B cell (primary cell): ENCODE results near the gene TRPV2. TPM values are rescaled to one million over a fixed set of nuclear protein-coding genes. Genes with fewer than 3 reads are reported as not detected.
"Not testable (repeated sequence)": the region's sequence is repeated elsewhere in the genome, so short reads cannot be mapped to it uniquely, and the experiment has no call there.

Experiments used
- ATAC-seq: fragments of 200-7000 bp; cut with Tn5 transposase; one replicate; pipeline ENCODE4 v1.10.0; 2021; ENCODE audit warnings: low read depth, mild to moderate bottlenecking, moderate number of reproducible peaks, moderate library complexity
- CTCF ChIA-PET: fragments of 350-600 bp; sonication (Branson Sonifier 250); formaldehyde crosslinking; loops from one replicate; lab custom pipeline; 2021; ENCODE audit warnings: antibody characterized with exemption, inconsistent platforms; lab: Charles Lee
- POLR2A ChIA-PET: fragments of 350-600 bp; sonication (Branson Sonifier 250); formaldehyde crosslinking; loops from one replicate; lab custom pipeline; 2021; ENCODE audit warnings: antibody characterized with exemption; lab: Charles Lee
- DNase-seq: peaks from one replicate; pipeline ENCODE4 v3.0.0; 2013
- H2AFZ ChIP-seq: 2 replicates; pipeline ENCODE4 v1.6.1; 2012; ENCODE audit warnings: mild to moderate bottlenecking, low read depth, low read length; ENCODE audit not compliant: insufficient read depth, poor library complexity, severe bottlenecking
- H3K27ac ChIP-seq, 2 donors: 1 replicate in 1 of 2; 2 replicates in 1 of 2; pipeline ENCODE4 v1.5.1; 2012 to 2013; ENCODE audit warnings: low read length in 2 of 2, mild to moderate bottlenecking in 2 of 2, moderate library complexity in 1 of 2
- H3K27me3 ChIP-seq, 4 experiments: fragments of 200-600 bp in 1 of 4; sonication (generic) in 1 of 4; replicated peaks in 1 of 4; 1 replicate in 2 of 4; 2 replicates in 2 of 4; pipeline versions ENCODE4 v1.6.1 to v1.7.0; 2013 to 2016; ENCODE audit warnings: low read length in 3 of 4, mild to moderate bottlenecking in 2 of 4, mixed read lengths in 1 of 4, moderate library complexity in 1 of 4; ENCODE audit not compliant: insufficient read depth in 4 of 4, control insufficient read depth in 3 of 4; ENCODE audit errors: control extremely low read depth in 1 of 4
- H3K36me3 ChIP-seq, 2 experiments: replicated peaks in 1 of 2; 1 replicate in 1 of 2; 2 replicates in 1 of 2; pipeline versions ENCODE4 v1.6.1 to v1.7.1; 2013; ENCODE audit warnings: low read length in 1 of 2; ENCODE audit not compliant: insufficient read depth in 2 of 2, control insufficient read depth in 1 of 2; ENCODE audit errors: control extremely low read depth in 1 of 2, extremely low read depth in 1 of 2
- H3K4me1 ChIP-seq, 2 donors: fragments of 200-600 bp in 1 of 2; sonication (generic) in 1 of 2; 1 replicate in 1 of 2; 2 replicates in 1 of 2; pipeline versions ENCODE4 v1.5.1 to v1.6.1; 2013 to 2017; ENCODE audit warnings: low read length in 2 of 2; ENCODE audit not compliant: control insufficient read depth in 2 of 2, insufficient read depth in 2 of 2
- H3K4me2 ChIP-seq: replicated peaks from 2 replicates; pipeline ENCODE3; 2012; ENCODE audit warnings: mild to moderate bottlenecking, low read depth, low read length; ENCODE audit not compliant: poor library complexity, severe bottlenecking
- H3K4me3 ChIP-seq, 5 experiments: fragments of 200-600 bp in 1 of 5; sonication (generic) in 1 of 5; 1 replicate in 3 of 5; 2 replicates in 2 of 5; pipeline versions ENCODE4 v1.5.1 to v1.7.0; 2011 to 2016; ENCODE audit warnings: low read length in 4 of 5, mild to moderate bottlenecking in 4 of 5, low read depth in 2 of 5, control low read depth in 1 of 5, moderate library complexity in 1 of 5; ENCODE audit not compliant: insufficient read depth in 1 of 5; ENCODE audit errors: control extremely low read depth in 1 of 5, extremely low read depth in 1 of 5
- H3K79me2 ChIP-seq: fragments of 200-600 bp; sonication (generic); one replicate; pipeline ENCODE4 v1.6.0; 2016; ENCODE audit warnings: low read length; ENCODE audit not compliant: control insufficient read depth, insufficient read depth
- H3K9ac ChIP-seq: fragments of 200-600 bp; sonication (generic); 2 replicates; pipeline ENCODE4 v1.6.1; 2017; ENCODE audit warnings: mild to moderate bottlenecking, low read length, moderate library complexity
- H3K9me3 ChIP-seq, 3 donors: one replicate each; pipeline versions ENCODE4 v1.6.1 to v1.7.1; 2013; ENCODE audit warnings: low read length in 2 of 3; ENCODE audit not compliant: control insufficient read depth in 2 of 3, insufficient read depth in 1 of 3; ENCODE audit errors: control extremely low read depth in 1 of 3
- H4K20me1 ChIP-seq: 2 replicates; pipeline ENCODE4 v1.6.0; 2012; ENCODE audit warnings: mild to moderate bottlenecking, low read length; ENCODE audit not compliant: insufficient read depth, control insufficient read depth, poor library complexity, severe bottlenecking
- H3K27ac Mint-ChIP-seq: one replicate; pipeline ENCODE4 v1.8.0; 2021; ENCODE audit warnings: mixed read lengths
- H3K27me3 Mint-ChIP-seq: one replicate; pipeline ENCODE4 v1.8.0; 2021; ENCODE audit warnings: mixed read lengths
- H3K4me1 Mint-ChIP-seq: one replicate; pipeline ENCODE4 v1.8.0; 2021; ENCODE audit warnings: mixed read lengths
- H3K4me3 Mint-ChIP-seq: one replicate; pipeline ENCODE4 v1.8.0; 2021; ENCODE audit warnings: mixed read lengths
- H3K9me3 Mint-ChIP-seq: one replicate; pipeline ENCODE4 v1.8.0; 2022; ENCODE audit warnings: mixed read lengths; ENCODE audit not compliant: insufficient read depth
- WGBS: methylation state at CpG from one replicate; pipeline ENCODE4 v1.1.5; 2013; ENCODE audit warnings: missing lambda C conversion rate; ENCODE audit not compliant: insufficient coverage; 5-methylcytosine and 5-hydroxymethylcytosine counted together
- intact Hi-C: fragments of 100-400 bp; cut with micrococcal nuclease; formaldehyde crosslinking; loops from one replicate; pipeline ENCODE4 v1.10.0; 2022
- polyA plus RNA-seq: library from polyadenylated mRNA; depleted of rRNA; stranded (reverse); fragments of >200 nt; gene quantifications from 2 replicates; pipeline ENCODE4 v1.2.3, GENCODE V29; 2012
- total RNA-seq, 2 donors: library from RNA; stranded (reverse); fragments of 120-200 nt in 1 of 2; gene quantifications; 1 replicate in 1 of 2; 2 replicates in 1 of 2; pipeline versions ENCODE4 v1.2.3 to v1.2.4, GENCODE V29; 2013 to 2022

The TRPV2 gene
- total and polyA plus RNA-seq, 2 donors (not counting 1 experiment from before 2014, with no cell fraction given): 58.6 to 89.0 TPM

- H3K4me3 Mint-ChIP-seq, H2AFZ ChIP-seq, intact Hi-C loops, H3K9ac ChIP-seq, H3K27ac ChIP-seq, H3K9me3 Mint-ChIP-seq, H3K4me2 ChIP-seq, H3K27ac Mint-ChIP-seq, H3K4me3 ChIP-seq, H3K9me3 ChIP-seq, H3K27me3 Mint-ChIP-seq, H4K20me1 ChIP-seq, ATAC-seq, H3K79me2 ChIP-seq, DNase-seq, H3K27me3 ChIP-seq, POLR2A ChIA-PET, H3K36me3 ChIP-seq: not testable (repeated sequence)
- peaks cover 0 to 11% of the 10 kb centered on the region in 2 donors for H3K4me1 ChIP-seq
- CTCF ChIA-PET: interaction anchor here (0.9 to 1.0 kb wide), 2 partner anchors 19 to 20 kb away, joined by 3 read pairs; partner anchors contain the start of gene TRPV2
- WGBS: 94% methylated on average over 2 of the region's 4 CpGs
- peaks cover 13% of the 10 kb centered on the region for H3K4me1 Mint-ChIP-seq
These were observed 19.5 kb upstream of the TRPV2 start for GRCh38 chr17:16395887-16396286.

- ATAC-seq, H2AFZ ChIP-seq, H3K4me2 ChIP-seq, H3K9me3 ChIP-seq, H3K27me3 ChIP-seq, H3K4me3 ChIP-seq, DNase-seq, H3K4me3 Mint-ChIP-seq, H3K27ac ChIP-seq, H3K9ac ChIP-seq, H3K79me2 ChIP-seq, intact Hi-C loops, H3K9me3 Mint-ChIP-seq, H4K20me1 ChIP-seq, H3K36me3 ChIP-seq, H3K27me3 Mint-ChIP-seq: not testable (repeated sequence)
- WGBS: 54% methylated on average over 1 of the region's 2 CpGs
- ChIA-PET CTCF (interaction anchor here (1.0 kb wide), 1 partner anchor 18 kb away, joined by 3 read pairs; no protein-coding TSS in a partner anchor), POLR2A (interaction anchor here (0.6 kb wide), 1 partner anchor 20 kb away, joined by 4 read pairs; no protein-coding TSS in a partner anchor)
- peaks cover 0 to 11% of the 10 kb centered on the region in 2 donors for H3K4me1 ChIP-seq
- peak overlapping the region; percentile 55 for H3K27ac Mint-ChIP-seq
- peaks cover 13% of the 10 kb centered on the region for H3K4me1 Mint-ChIP-seq
These were observed 18.7 kb upstream of the TRPV2 start for GRCh38 chr17:16396693-16397092.
